HCT116 (cell line): ENCODE measurements around the gene SMYD3. TPM values are rescaled to one million over a fixed set of nuclear protein-coding genes. Genes with fewer than 3 reads are reported as not detected.

ENCODE experiments used
- ATAC-seq: fragments of 200-7000 bp; cut with Tn5 transposase; 2 replicates; pipeline ENCODE4 v1.9.1; 2020; ENCODE audit warnings: mild to moderate bottlenecking, moderate library complexity
- BruUV-seq: library from RNA; stranded (reverse); fragments of 400-500 nt; replicated peaks from 2 replicates; lab custom pipeline; 2021; lab: Mats Ljungman, UMichigan
- CTCF ChIA-PET: fragments of 300-600 bp; sonication (Branson Sonifier 250); formaldehyde crosslinking; loops from one replicate; lab custom pipeline; 2021; ENCODE audit warnings: antibody characterized with exemption; lab: Charles Lee
- POLR2A ChIA-PET: fragments of 300-600, 350-600 bp; sonication (Branson Sonifier 250); formaldehyde crosslinking; loops from one replicate; lab custom pipeline; 2021; ENCODE audit warnings: antibody characterized with exemption; lab: Charles Lee
- RAD21 ChIA-PET, 2 experiments: fragments of 300-600 bp; sonication (Branson Sonifier 250); formaldehyde crosslinking; loops; one replicate each; lab custom pipeline; 2023; ENCODE audit warnings: low total read pairs in 2 of 2; ENCODE audit not compliant: uncharacterized antibody in 2 of 2, unreplicated experiment in 2 of 2, low non-redundant PET in 1 of 2; lab: Charles Lee
- DNase-seq: peaks from one replicate; pipeline ENCODE4 v3.0.0-alpha.2; 2010; ENCODE audit warnings: low read depth, low spot score
- H2AFZ ChIP-seq: fragments of 200-600 bp; shearing (Covaris generic), sonication (generic); 2 replicates; pipeline ENCODE4 v1.6.1; 2017; ENCODE audit warnings: low read depth, mixed run types, mixed read lengths, antibody characterized with exemption, low read length; ENCODE audit not compliant: poor library complexity, severe bottlenecking
- H3K27ac ChIP-seq: 2 replicates; pipeline ENCODE4 v1.5.1; 2012; ENCODE audit warnings: low read depth, low read length
- H3K27me3 ChIP-seq: fragments of 200-600 bp; sonication (generic); 2 replicates; pipeline ENCODE4 v1.6.1; 2016; ENCODE audit warnings: mixed run types, low read length, mixed read lengths; ENCODE audit not compliant: insufficient read depth
- H3K36me3 ChIP-seq, 2 experiments: fragments of 200-500 bp in 1 of 2; fragments of 200-600 bp in 1 of 2; sonication (Bioruptor generic) in 1 of 2; sonication (generic) in 1 of 2; 2 replicates each; pipeline versions ENCODE4 v1.5.1 to v1.6.1; 2014 to 2016; ENCODE audit warnings: low read length in 2 of 2, inconsistent platforms in 1 of 2, mixed read lengths in 1 of 2, mixed run types in 1 of 2; ENCODE audit not compliant: insufficient read depth in 2 of 2, control insufficient read depth in 1 of 2
- H3K4me1 ChIP-seq, 2 experiments: fragments of 200-600 bp in 1 of 2; sonication (generic) in 1 of 2; 2 replicates each; pipeline versions ENCODE4 v1.5.1 to v1.6.1; 2012 to 2017; ENCODE audit warnings: low read length in 2 of 2, inconsistent platforms in 1 of 2, mild to moderate bottlenecking in 1 of 2, mixed read lengths in 1 of 2, mixed run types in 1 of 2, moderate library complexity in 1 of 2; ENCODE audit not compliant: insufficient read depth in 2 of 2, control insufficient read depth in 1 of 2
- H3K4me2 ChIP-seq: fragments of 200-600 bp; sonication (generic); 2 replicates; pipeline ENCODE4 v1.6.1; 2017; ENCODE audit warnings: mixed run types, low read length, mixed read lengths
- H3K4me3 ChIP-seq, 2 experiments: fragments of 200-600 bp in 1 of 2; sonication (generic) in 1 of 2; replicated peaks in 1 of 2; 2 replicates each; pipeline ENCODE4 v1.5.1; 2011 to 2016; ENCODE audit warnings: low read length in 2 of 2, control low read depth in 1 of 2, low read depth in 1 of 2, mild to moderate bottlenecking in 1 of 2, mixed read lengths in 1 of 2, mixed run types in 1 of 2
- H3K79me2 ChIP-seq: fragments of 200-600 bp; sonication (generic); 2 replicates; pipeline ENCODE4 v1.6.1; 2017; ENCODE audit warnings: mild to moderate bottlenecking, mixed run types, low read length, moderate library complexity, mixed read lengths; ENCODE audit not compliant: insufficient read depth
- H3K9ac ChIP-seq: fragments of 200-600 bp; sonication (generic); 2 replicates; pipeline ENCODE4 v1.6.1; 2016; ENCODE audit warnings: low read length, mixed read lengths
- H3K9me2 ChIP-seq: fragments of 200-600 bp; sonication (generic), shearing (Covaris generic); 2 replicates; pipeline ENCODE4 v1.6.1; 2017; ENCODE audit warnings: mixed run types, mild to moderate bottlenecking, moderate library complexity; ENCODE audit not compliant: insufficient read depth
- H3K9me3 ChIP-seq, 2 experiments: fragments of 200-500 bp in 1 of 2; fragments of 200-600 bp in 1 of 2; sonication (Bioruptor generic) in 1 of 2; sonication (generic) in 1 of 2; 2 replicates each; pipeline ENCODE4 v1.6.1; 2014 to 2017; ENCODE audit warnings: low read length in 2 of 2, mixed read lengths in 2 of 2, inconsistent platforms in 1 of 2, low read depth in 1 of 2, mild to moderate bottlenecking in 1 of 2, mixed run types in 1 of 2, moderate library complexity in 1 of 2; ENCODE audit not compliant: control insufficient read depth in 1 of 2, insufficient read depth in 1 of 2
- H4K20me1 ChIP-seq: fragments of 200-600 bp; sonication (generic), shearing (Covaris generic); 2 replicates; pipeline ENCODE4 v1.6.1; 2017; ENCODE audit warnings: mixed run types, mild to moderate bottlenecking, moderate library complexity; ENCODE audit not compliant: insufficient read depth
- CBX3 ChIP-seq: IDR thresholded peaks from 2 replicates; pipeline ENCODE4 v1.6.1; 2012; ENCODE audit warnings: low read depth
- CTCF ChIP-seq, 3 experiments: fragments of 200-600 bp in 1 of 3; sonication (generic) in 1 of 3; IDR thresholded peaks in 2 of 3; conservative IDR thresholded peaks in 1 of 3; 2 replicates each; pipeline ENCODE4 v1.5.1; 2012 to 2017; ENCODE audit warnings: low read depth in 2 of 3, low read length in 2 of 3, antibody characterized with exemption in 1 of 3, borderline replicate concordance in 1 of 3, control low read depth in 1 of 3, mild to moderate bottlenecking in 1 of 3, mixed read lengths in 1 of 3, mixed run types in 1 of 3, moderate library complexity in 1 of 3; ENCODE audit not compliant: insufficient read depth in 1 of 3
- EGR1 ChIP-seq: IDR thresholded peaks from 2 replicates; pipeline ENCODE4 v1.6.1; 2012; ENCODE audit warnings: low read depth
- ELF1 ChIP-seq: IDR thresholded peaks from 2 replicates; pipeline ENCODE4 v1.6.1; 2012; ENCODE audit warnings: low read depth, borderline replicate concordance
- EZH2 ChIP-seq: fragments of 200-600 bp; sonication (generic); IDR thresholded peaks from 2 replicates; pipeline ENCODE4 v1.6.1; 2017; ENCODE audit warnings: antibody characterized with exemption, mixed run types
- FOSL1 ChIP-seq: IDR thresholded peaks from 2 replicates; pipeline ENCODE4 v1.6.1; 2012; ENCODE audit warnings: low read depth
- MAX ChIP-seq: IDR thresholded peaks from 2 replicates; pipeline ENCODE4 v1.6.1; 2012
- POLR2A ChIP-seq: IDR thresholded peaks from 2 replicates; pipeline ENCODE4 v1.7.0; 2011; ENCODE audit warnings: borderline replicate concordance; ENCODE audit not compliant: insufficient read depth, insufficient read length; ENCODE audit errors: extremely low read depth
- POLR2AphosphoS5 ChIP-seq: IDR thresholded peaks from 2 replicates; pipeline ENCODE4 v1.6.1; 2011; ENCODE audit warnings: mild to moderate bottlenecking, low read depth, low read length, moderate library complexity
- SIN3A ChIP-seq: IDR thresholded peaks from 2 replicates; pipeline ENCODE4 v1.6.1; 2012; ENCODE audit warnings: low read depth
- SP1 ChIP-seq: IDR thresholded peaks from 2 replicates; pipeline ENCODE4 v1.6.1; 2012; ENCODE audit warnings: low read depth
- ZBTB33 ChIP-seq: IDR thresholded peaks from 2 replicates; pipeline ENCODE4 v1.6.1; 2011; ENCODE audit warnings: mild to moderate bottlenecking, low read length, moderate library complexity; ENCODE audit not compliant: insufficient replicate concordance; ENCODE audit errors: extremely low read depth
- ZNF274 ChIP-seq: fragments of 200-500 bp; sonication (Bioruptor generic); IDR thresholded peaks from 2 replicates; pipeline ENCODE4 v1.6.1; 2014; ENCODE audit warnings: mild to moderate bottlenecking, low read depth, low read length, inconsistent platforms
- intact Hi-C: fragments of 100-400 bp; cut with micrococcal nuclease; formaldehyde crosslinking; loops from 2 replicates; pipeline ENCODE4 v1.10.0; 2022
- total RNA-seq: library from RNA; stranded (reverse); gene quantifications from one replicate; pipeline ENCODE4 v1.2.1, GENCODE V29; 2021; ENCODE audit not compliant: unreplicated experiment
- TF ChIP-seq, protein P1 (sequence below): IDR thresholded peaks from 2 replicates; pipeline ENCODE4 v1.6.1; 2012

The SMYD3 gene
- total RNA-seq, 1 experiment from 2014 or later, result 33.6 TPM

GRCh38 chr1:245932302-245932972 lies 574.6 kb downstream of the SMYD3 start:
- no peak overlapping the region for H3K4me2 ChIP-seq
- H2AFZ ChIP-seq, result no peak overlapping the region
- TF ChIP-seq FOSL1 (no peak), SP1 (no peak), ZBTB33 (no peak)
- TF ChIP-seq, protein P1, sequence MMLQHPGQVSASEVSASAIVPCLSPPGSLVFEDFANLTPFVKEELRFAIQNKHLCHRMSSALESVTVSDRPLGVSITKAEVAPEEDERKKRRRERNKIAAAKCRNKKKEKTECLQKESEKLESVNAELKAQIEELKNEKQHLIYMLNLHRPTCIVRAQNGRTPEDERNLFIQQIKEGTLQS, result no peak
- intact Hi-C loops, result no loop called here
- DNase-seq (no peak), ATAC-seq (no peak)
- no peaks in the 10 kb centered on the region for H3K4me1 ChIP-seq
- H3K4me3 ChIP-seq, result no peak overlapping the region
- no peak overlapping the region for H3K9ac ChIP-seq
- no peaks in the 10 kb centered on the region for H3K79me2 ChIP-seq
- no peaks in the 10 kb centered on the region for H3K9me2 ChIP-seq
- no peaks in the 10 kb centered on the region for H3K27me3 ChIP-seq
- no peaks in the 10 kb centered on the region for H4K20me1 ChIP-seq
- RAD21 ChIA-PET, result no interaction called here
- POLR2A ChIA-PET, result no interaction called here
- CTCF ChIA-PET, result no interaction called here
- H3K36me3 ChIP-seq, result no peaks in the 10 kb centered on the region
- no peaks in the 10 kb centered on the region for H3K9me3 ChIP-seq
- no TSS peak for BruUV-seq
- H3K27ac ChIP-seq, result no peak overlapping the region

- CTCF ChIA-PET, result no interaction called here
Observed at GRCh38 chr1:245931450-245931849, 575.6 kb downstream of the SMYD3 start.

More at GRCh38 chr1:245931450-245931849, 575.6 kb downstream of the SMYD3 start:
- no peak for ATAC-seq
- Histone ChIP-seq H3K4me1 (no peaks in the 10 kb centered on the region), H3K9me3 (no peaks in the 10 kb centered on the region), H3K27me3 (no peaks in the 10 kb centered on the region), H3K9me2 (no peaks in the 10 kb centered on the region), H3K79me2 (no peaks in the 10 kb centered on the region), H2AFZ (no peak overlapping the region), H3K9ac (no peak overlapping the region), H3K36me3 (no peaks in the 10 kb centered on the region), H3K4me2 (no peak overlapping the region), H3K27ac (no peak overlapping the region), H4K20me1 (no peaks in the 10 kb centered on the region), H3K4me3 (no peak overlapping the region)
- POLR2A ChIA-PET, result no interaction called here
- TF ChIP-seq CTCF (IDR thresholded peaks at IDR 0.05 in 2 of 3, conservative IDR thresholded peaks at IDR 0.05 in 1 of 3; ENCODE audit: borderline replicate concordance in 1 of 3, insufficient read depth in 1 of 3, low read depth in 2 of 3, low read length in 2 of 3), result no peak
- TF ChIP-seq, protein P1, result no peak
- TF ChIP-seq ZNF274, result no peak
- TF ChIP-seq ELF1, result no peak
- no peak for TF ChIP-seq EZH2
- TF ChIP-seq SIN3A, result no peak
- TF ChIP-seq POLR2A, result no peak
- TF ChIP-seq EGR1, result no peak
- no peak for TF ChIP-seq MAX
- no peak for TF ChIP-seq CBX3
- TF ChIP-seq POLR2AphosphoS5, result no peak
- DNase-seq, result no peak
- BruUV-seq, result no TSS peak
- RAD21 ChIA-PET, result no interaction called here
- intact Hi-C loops, result no loop called here
